NCI-H510A treated with DMSO at 0.1 percent for 48 hours (cell line): ENCODE data around the gene SLC43A3.
"Not testable (repeated sequence)": the region's sequence is repeated elsewhere in the genome, so short reads cannot be mapped to it uniquely, and the experiment has no call there.

Source experiments
- DNase-seq: peaks from one replicate; lab custom pipeline; 2025; lab: John Stamatoyannopoulos, UW

The SLC43A3 gene

GRCh38 chr11:57459164-57460021, 32.5 kb upstream of the SLC43A3 start:
- DNase-seq, result no peak

- DNase-seq, result peak; percentile 21
Observed at GRCh38 chr11:57458410-57459163, 31.7 kb upstream of the SLC43A3 start.

GRCh38 chr11:57458060-57458409, 31.1 kb upstream of the SLC43A3 start:
- peak; percentile 10 for DNase-seq

- DNase-seq, result no peak
Observed at GRCh38 chr11:57457643-57458023, 30.7 kb upstream of the SLC43A3 start.

GRCh38 chr11:57456960-57457642, 30.2 kb upstream of the SLC43A3 start:
- peak; percentile 61 for DNase-seq

- DNase-seq, result peak; percentile 90
Observed at GRCh38 chr11:57453543-57454177, 26.7 kb upstream of the SLC43A3 start.

- no peak for DNase-seq
Observed at GRCh38 chr11:57446055-57446454, 19.1 kb upstream of the SLC43A3 start.

GRCh38 chr11:57445122-57445394, 18.1 kb upstream of the SLC43A3 start:
- not testable (repeated sequence) for DNase-seq

- no peak for DNase-seq
Observed at GRCh38 chr11:57444362-57445121, 17.6 kb upstream of the SLC43A3 start.

- peak; percentile 92 for DNase-seq
Observed at GRCh38 chr11:57440744-57441414, 14.0 kb upstream of the SLC43A3 start.

GRCh38 chr11:57439786-57440185, 12.9 kb upstream of the SLC43A3 start:
- no peak for DNase-seq

- DNase-seq, result peak; percentile 23
Observed at GRCh38 chr11:57438345-57439285, 11.7 kb upstream of the SLC43A3 start.

GRCh38 chr11:57436031-57436430, 9.1 kb upstream of the SLC43A3 start:
- no peak for DNase-seq

- peak; percentile 56 for DNase-seq
Observed at GRCh38 chr11:57434640-57435546, 8.0 kb upstream of the SLC43A3 start.

- DNase-seq, result no peak
Observed at GRCh38 chr11:57432714-57433163, 5.8 kb upstream of the SLC43A3 start.

GRCh38 chr11:57432149-57432561, 5.2 kb upstream of the SLC43A3 start:
- no peak for DNase-seq

- DNase-seq, result no peak
Observed at GRCh38 chr11:57430952-57431351, 4.0 kb upstream of the SLC43A3 start.

GRCh38 chr11:57429946-57430345, 3.0 kb upstream of the SLC43A3 start:
- DNase-seq, result peak; percentile 25

GRCh38 chr11:57428643-57429042, 1.7 kb upstream of the SLC43A3 start:
- no peak for DNase-seq
